Cardiac fibroblast (primary cell): ENCODE data around the gene CALCB.
"Not testable (repeated sequence)": the region's sequence is repeated elsewhere in the genome, so short reads cannot be mapped to it uniquely, and the experiment has no call there.

Experiments
- DNase-seq, 2 donors: peaks; one replicate each; pipeline versions ENCODE4 v3.0.0 to v3.0.0-alpha.2; 2010; ENCODE audit warnings: low read depth in 2 of 2
- H3K4me3 ChIP-seq, 2 donors: replicated peaks in 1 of 2; 1 replicate in 1 of 2; 2 replicates in 1 of 2; pipeline ENCODE4 v1.5.1; 2011; ENCODE audit warnings: low read depth in 2 of 2, low read length in 2 of 2, mild to moderate bottlenecking in 2 of 2, moderate library complexity in 1 of 2
- TF ChIP-seq, protein P1 (sequence below): IDR thresholded peaks from one replicate; pipeline ENCODE4 v1.5.1; 2011; ENCODE audit warnings: low read depth, mild to moderate bottlenecking, low read length, inconsistent platforms

Gene CALCB

GRCh38 chr11:15057329-15057728 is 16.1 kb upstream of the CALCB start:
- no peak overlapping the region for H3K4me3 ChIP-seq
- DNase-seq: no peak
- TF ChIP-seq, protein P1, sequence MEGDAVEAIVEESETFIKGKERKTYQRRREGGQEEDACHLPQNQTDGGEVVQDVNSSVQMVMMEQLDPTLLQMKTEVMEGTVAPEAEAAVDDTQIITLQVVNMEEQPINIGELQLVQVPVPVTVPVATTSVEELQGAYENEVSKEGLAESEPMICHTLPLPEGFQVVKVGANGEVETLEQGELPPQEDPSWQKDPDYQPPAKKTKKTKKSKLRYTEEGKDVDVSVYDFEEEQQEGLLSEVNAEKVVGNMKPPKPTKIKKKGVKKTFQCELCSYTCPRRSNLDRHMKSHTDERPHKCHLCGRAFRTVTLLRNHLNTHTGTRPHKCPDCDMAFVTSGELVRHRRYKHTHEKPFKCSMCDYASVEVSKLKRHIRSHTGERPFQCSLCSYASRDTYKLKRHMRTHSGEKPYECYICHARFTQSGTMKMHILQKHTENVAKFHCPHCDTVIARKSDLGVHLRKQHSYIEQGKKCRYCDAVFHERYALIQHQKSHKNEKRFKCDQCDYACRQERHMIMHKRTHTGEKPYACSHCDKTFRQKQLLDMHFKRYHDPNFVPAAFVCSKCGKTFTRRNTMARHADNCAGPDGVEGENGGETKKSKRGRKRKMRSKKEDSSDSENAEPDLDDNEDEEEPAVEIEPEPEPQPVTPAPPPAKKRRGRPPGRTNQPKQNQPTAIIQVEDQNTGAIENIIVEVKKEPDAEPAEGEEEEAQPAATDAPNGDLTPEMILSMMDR: no peak

GRCh38 chr11:15059132-15059915 is 14.1 kb upstream of the CALCB start:
- TF ChIP-seq, protein P1: no peak
- H3K4me3 ChIP-seq: no peak overlapping the region
- DNase-seq: no peak

- H3K4me3 ChIP-seq: no peak overlapping the region
- TF ChIP-seq, protein P1: no peak
- no peak for DNase-seq
Observed at GRCh38 chr11:15062599-15062998, 10.8 kb upstream of the CALCB start.

- H3K4me3 ChIP-seq, DNase-seq: not testable (repeated sequence)
Observed at GRCh38 chr11:15069751-15070150, 3.6 kb upstream of the CALCB start.

- no peak overlapping the region for H3K4me3 ChIP-seq
- TF ChIP-seq, protein P1: no peak
- no peak for DNase-seq
Observed at GRCh38 chr11:15071556-15072255, 1.7 kb upstream of the CALCB start.

GRCh38 chr11:15072551-15073143 is 746 bp upstream of the CALCB start:
- TF ChIP-seq, protein P1: no peak
- DNase-seq: no peak
- H3K4me3 ChIP-seq: no peak overlapping the region
